Measurements from ENCODE around the gene CENPF. TPM values are rescaled to one million over a fixed set of nuclear protein-coding genes. Genes with fewer than 3 reads are reported as not detected.
"Not testable (repeated sequence)": the region's sequence is repeated elsewhere in the genome, so short reads cannot be mapped to it uniquely, and the experiment has no call there.

CENPF gene
- total RNA-seq, 1 donor from 2014 or later = 1.7 TPM

DNA sequence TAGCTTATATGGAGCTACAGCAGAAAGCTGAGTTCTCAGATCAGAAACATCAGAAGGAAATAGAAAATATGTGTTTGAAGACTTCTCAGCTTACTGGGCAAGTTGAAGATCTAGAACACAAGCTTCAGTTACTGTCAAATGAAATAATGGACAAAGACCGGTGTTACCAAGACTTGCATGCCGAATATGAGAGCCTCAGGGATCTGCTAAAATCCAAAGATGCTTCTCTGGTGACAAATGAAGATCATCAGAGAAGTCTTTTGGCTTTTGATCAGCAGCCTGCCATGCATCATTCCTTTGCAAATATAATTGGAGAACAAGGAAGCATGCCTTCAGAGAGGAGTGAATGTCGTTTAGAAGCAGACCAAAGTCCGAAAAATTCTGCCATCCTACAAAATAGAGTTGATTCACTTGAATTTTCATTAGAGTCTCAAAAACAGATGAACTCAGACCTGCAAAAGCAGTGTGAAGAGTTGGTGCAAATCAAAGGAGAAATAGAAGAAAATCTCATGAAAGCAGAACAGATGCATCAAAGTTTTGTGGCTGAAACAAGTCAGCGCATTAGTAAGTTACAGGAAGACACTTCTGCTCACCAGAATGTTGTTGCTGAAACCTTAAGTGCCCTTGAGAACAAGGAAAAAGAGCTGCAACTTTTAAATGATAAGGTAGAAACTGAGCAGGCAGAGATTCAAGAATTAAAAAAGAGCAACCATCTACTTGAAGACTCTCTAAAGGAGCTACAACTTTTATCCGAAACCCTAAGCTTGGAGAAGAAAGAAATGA is 37.6 kb downstream of the CENPF start:
- DNase-seq (ENCODE audit: low spot score) (no peak), ATAC-seq (no peak)
- intact Hi-C loops (cut with DNase I) = no loop called here

GRCh38 chr1:214641214-214641895 is 38.4 kb downstream of the CENPF start:
- ATAC-seq (no peak), DNase-seq (ENCODE audit: low spot score) (no peak)
- intact Hi-C loops (cut with DNase I) = no loop called here

- no peak for ATAC-seq
- DNase-seq (ENCODE audit: low spot score) = no peak
- intact Hi-C loops (cut with DNase I) = no loop called here
Observed at GRCh38 chr1:214643030-214643429, 40.0 kb downstream of the CENPF start.

DNA sequence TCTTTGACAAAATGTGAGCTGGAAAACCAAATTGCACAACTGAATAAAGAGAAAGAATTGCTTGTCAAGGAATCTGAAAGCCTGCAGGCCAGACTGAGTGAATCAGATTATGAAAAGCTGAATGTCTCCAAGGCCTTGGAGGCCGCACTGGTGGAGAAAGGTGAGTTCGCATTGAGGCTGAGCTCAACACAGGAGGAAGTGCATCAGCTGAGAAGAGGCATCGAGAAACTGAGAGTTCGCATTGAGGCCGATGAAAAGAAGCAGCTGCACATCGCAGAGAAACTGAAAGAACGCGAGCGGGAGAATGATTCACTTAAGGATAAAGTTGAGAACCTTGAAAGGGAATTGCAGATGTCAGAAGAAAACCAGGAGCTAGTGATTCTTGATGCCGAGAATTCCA is 42.7 kb downstream of the CENPF start:
- DNase-seq (ENCODE audit: low spot score) (no peak), ATAC-seq (no peak)
- intact Hi-C loops (cut with DNase I) = no loop called here

DNA sequence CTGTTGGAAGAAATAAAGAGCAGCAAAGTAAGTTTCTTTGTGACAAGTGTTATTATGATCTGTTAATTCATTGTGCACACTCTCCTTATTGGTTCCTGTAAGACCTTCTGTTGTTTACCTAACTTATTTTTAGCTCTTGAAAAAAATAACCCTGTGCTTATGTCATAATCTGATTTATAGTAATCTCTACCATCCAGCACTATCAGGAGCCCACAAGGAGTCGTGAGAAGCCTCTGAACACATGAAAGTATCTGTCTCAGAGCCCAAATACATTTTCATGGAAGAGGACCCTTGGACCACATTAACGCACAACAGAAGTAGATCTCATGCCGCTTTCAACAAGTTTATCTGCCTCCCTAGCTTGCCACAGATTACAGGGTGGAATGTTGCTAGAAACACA is 45.8 kb downstream of the CENPF start:
- ATAC-seq (no peak), DNase-seq (ENCODE audit: low spot score) (no peak)
- intact Hi-C loops (cut with DNase I) = no loop called here

- no peak for ATAC-seq
- intact Hi-C loops (cut with DNase I) = loop anchor here (10.0 kb wide), 1 partner anchor 875 kb away; no protein-coding TSS in a partner anchor
- DNase-seq (ENCODE audit: low spot score) = no peak
Observed at GRCh38 chr1:214649607-214650006, 46.6 kb downstream of the CENPF start.

DNA sequence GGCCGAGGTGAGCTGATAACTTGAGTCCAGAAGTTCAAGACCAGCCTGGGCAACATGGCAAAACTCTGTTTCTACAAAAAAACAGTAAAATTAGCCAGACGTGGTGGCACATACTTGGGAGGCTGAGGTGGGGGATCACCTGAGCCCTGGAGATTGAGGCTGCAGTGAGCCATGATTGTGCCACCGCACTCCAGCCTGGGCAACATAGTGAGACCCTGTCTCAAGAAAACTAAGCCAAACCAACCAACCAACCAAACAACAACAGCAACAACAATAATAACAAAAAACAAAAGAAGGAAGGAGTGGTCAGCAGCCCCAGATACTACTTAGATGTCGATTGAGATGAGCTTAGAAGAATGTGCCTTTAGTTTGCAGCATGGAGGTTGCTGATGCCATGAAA is 47.7 kb downstream of the CENPF start:
- DNase-seq (ENCODE audit: low spot score) (no peak), ATAC-seq (no peak)
- intact Hi-C loops (cut with DNase I) = loop anchor here (10.0 kb wide), 1 partner anchor 874 kb away; no protein-coding TSS in a partner anchor

DNA sequence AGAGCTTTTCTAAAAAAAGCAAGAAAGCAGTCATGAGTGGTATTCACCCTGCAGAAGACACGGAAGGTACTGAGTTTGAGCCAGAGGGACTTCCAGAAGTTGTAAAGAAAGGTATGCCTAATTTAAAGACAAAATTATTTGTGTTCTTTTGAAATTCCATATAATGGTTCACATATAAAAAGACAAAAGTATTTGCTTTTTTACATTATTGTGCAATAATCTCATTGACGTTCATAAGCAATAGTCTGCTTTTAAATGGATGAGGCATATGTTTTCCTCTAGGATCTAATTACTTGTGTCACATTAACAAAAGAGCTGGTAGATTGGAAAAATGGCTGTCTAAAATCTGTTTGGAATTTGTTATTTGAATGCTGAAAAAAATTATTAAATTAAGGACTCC is 54.3 kb downstream of the CENPF start:
- ATAC-seq (no peak), DNase-seq (ENCODE audit: low spot score) (no peak)
- intact Hi-C loops (cut with DNase I) = loop anchor here (10.0 kb wide), 1 partner anchor 868 kb away; no protein-coding TSS in a partner anchor

GRCh38 chr1:214658175-214658574 is 55.2 kb downstream of the CENPF start:
- no peak for ATAC-seq

DNA sequence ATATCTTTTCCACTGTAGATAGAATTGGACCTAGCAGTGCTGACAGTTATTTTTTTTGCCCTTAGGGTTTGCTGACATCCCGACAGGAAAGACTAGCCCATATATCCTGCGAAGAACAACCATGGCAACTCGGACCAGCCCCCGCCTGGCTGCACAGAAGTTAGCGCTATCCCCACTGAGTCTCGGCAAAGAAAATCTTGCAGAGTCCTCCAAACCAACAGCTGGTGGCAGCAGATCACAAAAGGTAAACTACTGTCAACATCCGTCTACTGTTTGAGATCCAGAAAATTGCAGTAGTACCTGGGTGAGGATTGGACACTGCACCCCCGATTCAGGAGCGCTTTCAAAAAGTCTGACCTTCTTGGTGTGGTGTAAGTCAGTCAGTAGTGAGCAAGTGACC is 55.8 kb downstream of the CENPF start:
- intact Hi-C loops (cut with DNase I) = loop anchor here (10.0 kb wide), 1 partner anchor 866 kb away; no protein-coding TSS in a partner anchor
- ATAC-seq (peak; percentile 27), DNase-seq (ENCODE audit: low spot score) (no peak)

More at GRCh38 chr1:214658175-214658574, 55.2 kb downstream of the CENPF start:
- DNase-seq (ENCODE audit: low spot score) = no peak
- intact Hi-C loops (cut with DNase I) = loop anchor here (10.0 kb wide), 1 partner anchor 867 kb away; no protein-coding TSS in a partner anchor

GRCh38 chr1:214660190-214660589 is 57.2 kb downstream of the CENPF start:
- ATAC-seq = no peak
- DNase-seq (ENCODE audit: low spot score) = no peak
- intact Hi-C loops (cut with DNase I) = no loop called here

DNA sequence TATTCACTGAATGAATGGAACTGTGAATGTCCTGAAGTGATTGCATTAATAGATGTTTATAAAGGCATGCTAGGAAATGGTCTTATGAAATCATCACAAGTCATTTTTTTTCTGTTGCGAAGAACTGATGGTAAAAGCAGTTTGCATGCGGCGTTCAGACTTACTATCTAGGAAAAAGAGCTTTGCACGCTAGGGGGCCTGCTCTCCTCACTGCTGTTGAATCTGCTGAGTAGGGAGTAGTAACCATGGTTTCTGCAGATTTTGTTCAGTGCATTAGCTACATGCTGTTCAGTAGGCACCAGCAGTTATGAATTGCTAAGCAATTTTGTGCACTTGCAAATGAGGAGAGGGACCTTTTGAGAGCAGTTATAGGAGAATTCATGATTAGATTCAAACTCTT is 57.9 kb downstream of the CENPF start:
- ATAC-seq (peak; percentile 96), DNase-seq (ENCODE audit: low spot score) (peak; percentile 78)
- intact Hi-C loops (cut with DNase I) = no loop called here

DNA sequence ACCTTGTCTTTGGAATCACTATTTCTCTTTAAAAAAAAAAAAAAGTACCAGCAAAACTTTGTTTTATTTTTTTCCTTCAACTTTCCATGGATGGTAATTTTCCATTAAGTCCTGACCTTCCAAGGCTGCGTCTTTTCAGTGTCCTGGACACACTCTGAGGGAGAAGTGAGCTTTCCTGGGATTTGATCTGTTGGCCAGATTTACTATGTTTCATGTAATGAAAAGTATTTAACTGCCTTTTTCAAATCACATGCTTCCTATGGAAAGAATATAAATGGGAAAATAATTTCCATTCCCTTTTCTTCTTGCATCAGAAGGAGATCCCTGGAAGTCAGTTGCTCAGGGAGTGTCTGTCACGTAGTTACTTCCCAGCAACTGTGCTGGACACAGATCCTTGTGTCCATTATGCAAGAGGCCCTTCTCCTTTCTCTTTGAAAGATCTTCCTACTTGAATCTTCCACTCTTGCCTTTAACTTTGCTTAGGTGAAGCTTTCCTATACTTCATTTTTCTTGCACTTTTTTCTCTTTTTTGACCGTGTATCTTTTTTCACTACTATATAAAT is 59.3 kb downstream of the CENPF start:
- DNase-seq (ENCODE audit: low spot score) (no peak), ATAC-seq (peak; percentile 83)
- intact Hi-C loops (cut with DNase I) = no loop called here

DNA sequence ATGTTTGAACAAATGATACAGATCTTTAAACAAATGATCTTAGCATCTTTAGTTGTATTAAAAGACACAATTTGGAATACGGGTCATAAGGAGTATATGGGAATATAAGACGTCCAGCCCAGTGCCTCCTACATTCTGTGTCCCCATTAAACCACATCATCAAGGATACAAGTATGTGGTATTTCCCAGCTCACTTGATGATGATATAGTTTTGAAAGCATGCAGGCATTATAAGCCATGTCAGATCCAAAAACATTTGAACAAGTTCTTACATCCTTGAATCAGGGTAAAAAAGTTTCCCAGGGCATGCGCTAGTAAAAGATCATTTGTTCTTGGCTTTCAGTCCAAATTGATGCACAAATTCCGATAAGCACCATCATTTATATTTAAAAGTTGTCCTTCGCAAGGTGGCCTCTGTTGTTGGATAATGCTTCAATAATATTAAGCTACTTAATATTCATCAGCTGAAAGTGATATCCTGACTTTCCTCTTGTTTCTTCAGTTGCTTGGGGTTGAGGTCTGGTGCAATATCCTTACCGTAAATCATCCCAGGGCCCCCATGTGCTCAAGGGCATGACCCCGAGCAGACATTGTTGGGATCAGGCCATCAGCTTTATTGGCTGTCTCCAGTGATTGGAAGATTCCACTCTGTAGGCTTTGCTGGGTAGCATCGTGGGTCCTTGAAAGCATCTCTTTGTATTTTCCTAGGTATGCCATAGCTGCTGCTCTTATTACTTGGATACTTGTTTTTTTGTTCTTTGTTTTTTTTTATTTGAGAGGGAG is 61.8 kb downstream of the CENPF start:
- intact Hi-C loops (cut with DNase I) = no loop called here
- ATAC-seq (no peak), DNase-seq (ENCODE audit: low spot score) (no peak)

DNA sequence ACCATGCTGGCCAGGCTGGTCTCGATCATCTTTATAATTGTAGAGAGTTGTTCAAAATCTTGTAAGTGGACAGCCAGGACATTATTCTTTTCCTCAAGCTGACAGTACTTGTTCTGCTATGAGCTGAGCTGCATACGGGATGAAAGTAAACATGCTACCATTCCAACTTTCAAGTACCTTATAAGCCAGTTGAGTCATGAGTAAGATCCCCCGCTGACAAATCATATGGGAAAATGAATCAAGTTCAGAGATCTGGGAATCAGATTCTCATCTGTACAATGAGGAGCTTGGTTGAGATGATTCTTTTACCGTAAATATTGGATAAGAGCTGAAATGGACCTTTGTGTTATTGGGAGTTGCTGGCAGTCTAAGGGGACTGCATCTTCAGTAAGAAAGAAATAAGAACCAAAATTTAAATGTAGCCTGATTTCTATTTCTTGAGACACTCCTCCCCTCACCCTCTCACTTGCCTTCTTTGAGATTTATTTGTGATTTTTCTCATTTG is 62.7 kb downstream of the CENPF start:
- ATAC-seq = no peak
- intact Hi-C loops (cut with DNase I) = no loop called here
- no peak for DNase-seq (ENCODE audit: low spot score)

GRCh38 chr1:214666674-214667073 is 63.7 kb downstream of the CENPF start:
- DNase-seq (ENCODE audit: low spot score) (no peak), ATAC-seq (no peak)
- intact Hi-C loops (cut with DNase I) = no loop called here

- peak; percentile 97 for ATAC-seq
- intact Hi-C loops (cut with DNase I) = no loop called here
- DNase-seq (ENCODE audit: low spot score) = peak; percentile 86
Observed at GRCh38 chr1:214670098-214670497, 67.1 kb downstream of the CENPF start.

DNA sequence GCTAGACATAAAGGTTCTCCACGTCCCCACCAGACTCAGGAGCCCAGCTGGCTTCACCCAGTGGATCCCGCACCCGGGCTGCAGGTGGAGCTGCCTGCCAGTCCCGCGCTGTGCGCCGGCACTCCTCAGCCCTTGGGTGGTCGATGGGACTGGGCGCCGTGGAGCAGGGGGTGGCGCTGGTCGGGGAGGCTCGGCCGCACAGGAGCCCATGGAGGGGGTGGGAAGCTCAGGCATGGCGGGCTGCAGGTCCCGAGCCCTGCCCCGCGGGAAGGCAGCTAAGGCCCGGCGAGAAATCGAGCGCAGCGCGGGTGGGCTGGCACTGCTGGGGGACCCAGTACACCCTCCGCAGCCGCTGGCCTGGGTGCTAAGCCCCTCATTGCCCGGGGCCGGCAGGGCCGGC is 70.0 kb downstream of the CENPF start:
- DNase-seq (ENCODE audit: low spot score); ATAC-seq; intact Hi-C loops (cut with DNase I): not testable (repeated sequence)

GRCh38 chr1:214673576-214673975 is 70.6 kb downstream of the CENPF start:
- DNase-seq (ENCODE audit: low spot score) (no peak), ATAC-seq (no peak)
- intact Hi-C loops (cut with DNase I) = no loop called here

Data from sciatic nerve (tissue), 2 donors.